BE2C (cell line): ENCODE measurements around the gene UCN.
"Not testable (repeated sequence)": the region's sequence is repeated elsewhere in the genome, so short reads cannot be mapped to it uniquely, and the experiment has no call there.

Source experiments
- DNase-seq: peaks from one replicate; pipeline ENCODE4 v3.0.0-alpha.2; 2020
- H3K27me3 ChIP-seq: fragments of 250-450 bp; sonication (Bioruptor Pico); 2 replicates; pipeline ENCODE4 v1.5.1; 2020; ENCODE audit warnings: mild to moderate bottlenecking
- H3K36me3 ChIP-seq: fragments of 250-450 bp; sonication (Bioruptor Pico); 2 replicates; pipeline ENCODE4 v1.5.1; 2020; ENCODE audit warnings: mild to moderate bottlenecking
- H3K4me1 ChIP-seq: fragments of 250-450 bp; sonication (Bioruptor Pico); 2 replicates; pipeline ENCODE4 v1.5.1; 2020
- H3K4me3 ChIP-seq: 2 replicates; pipeline ENCODE4 v1.5.1; 2011; ENCODE audit warnings: low read depth, low read length
- H3K9me3 ChIP-seq: fragments of 250-450 bp; sonication (Bioruptor Pico); 2 replicates; pipeline ENCODE4 v1.5.1; 2020
- CTCF ChIP-seq: IDR thresholded peaks from 2 replicates; pipeline ENCODE4 v1.5.1; 2012; ENCODE audit warnings: mild to moderate bottlenecking, low read depth, low read length

Gene UCN

DNA sequence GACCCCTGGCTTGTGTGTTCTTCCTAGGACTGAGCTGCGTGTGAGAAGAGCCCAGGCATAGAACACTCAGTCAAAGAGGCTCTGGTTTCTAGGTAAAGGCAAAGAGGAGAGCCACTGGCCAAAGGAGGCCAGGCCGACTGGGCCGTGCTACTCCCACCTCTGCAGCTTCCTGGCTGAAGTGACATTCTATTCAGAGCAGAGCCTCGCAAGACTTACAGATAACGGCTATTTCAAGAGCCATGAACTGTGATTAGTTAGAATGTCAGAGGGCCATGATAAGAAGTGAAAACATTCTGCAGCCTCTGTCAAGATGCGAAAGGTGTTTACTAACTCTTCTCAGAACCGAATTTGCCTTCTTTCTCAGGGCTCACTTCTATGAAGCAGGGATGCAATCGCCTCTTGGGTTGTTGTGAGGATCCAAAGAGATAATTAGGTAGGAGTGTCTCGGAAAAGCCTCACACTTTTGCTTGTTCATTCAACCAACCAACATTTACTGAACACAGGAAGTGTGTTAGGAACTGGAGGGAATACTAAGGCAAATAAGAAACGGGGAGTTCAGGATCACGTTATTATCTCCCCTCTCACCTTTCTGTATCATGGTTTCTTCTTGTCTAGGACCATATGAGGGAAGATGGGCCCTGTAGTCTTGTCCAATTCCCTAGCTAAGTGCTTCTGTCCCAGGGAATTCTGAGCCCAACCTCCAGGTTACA lies 36.5 kb downstream of the UCN start:
- TF ChIP-seq CTCF: no peak
- no peaks in the 10 kb centered on the region for H3K9me3 ChIP-seq
- H3K4me3 ChIP-seq: no peak overlapping the region
- H3K27me3 ChIP-seq: no peaks in the 10 kb centered on the region
- DNase-seq: no peak
- H3K36me3 ChIP-seq: no peaks in the 10 kb centered on the region
- no peaks in the 10 kb centered on the region for H3K4me1 ChIP-seq

- no peak overlapping the region for H3K4me3 ChIP-seq
- H3K4me1 ChIP-seq: no peaks in the 10 kb centered on the region
- TF ChIP-seq CTCF: no peak
- H3K27me3 ChIP-seq: peaks cover 1% of the 10 kb centered on the region
- peaks cover under 1% of the 10 kb centered on the region for H3K9me3 ChIP-seq
- no peaks in the 10 kb centered on the region for H3K36me3 ChIP-seq
- DNase-seq: no peak
Observed at GRCh38 chr2:27270670-27271069, 37.6 kb downstream of the UCN start.

DNA sequence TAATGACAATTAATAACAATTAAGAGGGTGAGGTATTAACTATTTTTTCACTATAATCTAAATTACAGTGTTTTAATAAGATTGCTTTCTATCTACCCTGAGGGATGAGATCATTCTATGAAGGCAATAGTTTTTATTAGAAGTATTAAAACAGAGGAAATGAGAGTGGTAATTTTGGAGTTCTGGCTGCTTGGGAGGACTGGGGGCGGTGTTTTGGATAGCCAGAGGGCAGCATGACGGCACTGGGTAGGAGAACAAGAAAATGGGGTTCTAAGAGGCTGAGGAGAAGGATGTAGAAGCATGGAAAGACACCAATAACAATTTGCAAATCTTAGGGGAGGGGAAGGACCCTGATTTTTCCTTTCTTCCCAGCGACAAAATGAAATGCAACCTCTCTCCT lies 38.1 kb downstream of the UCN start:
- Histone ChIP-seq H3K27me3 (peaks cover 6% of the 10 kb centered on the region), H3K4me3 (no peak overlapping the region), H3K4me1 (peaks cover 3% of the 10 kb centered on the region), H3K36me3 (no peaks in the 10 kb centered on the region; the same call in 1 of the 2 replicates), H3K9me3 (peaks cover 6% of the 10 kb centered on the region)
- TF ChIP-seq CTCF: no peak
- no peak for DNase-seq

- H3K9me3 ChIP-seq, H3K36me3 ChIP-seq, H3K4me3 ChIP-seq, H3K4me1 ChIP-seq, DNase-seq: not testable (repeated sequence)
- peaks cover 25% of the 10 kb centered on the region for H3K27me3 ChIP-seq
Observed at GRCh38 chr2:27268296-27268695, 39.9 kb downstream of the UCN start.

- Histone ChIP-seq H3K9me3 (peaks cover 6% of the 10 kb centered on the region), H3K36me3 (no peaks in the 10 kb centered on the region; the same call in 1 of the 2 replicates), H3K27me3 (peaks cover 53% of the 10 kb centered on the region), H3K4me3 (no peak overlapping the region), H3K4me1 (peaks cover 8% of the 10 kb centered on the region)
- DNase-seq: no peak
- TF ChIP-seq CTCF: no peak
Observed at GRCh38 chr2:27265536-27265870, 42.7 kb downstream of the UCN start.

- Histone ChIP-seq H3K4me3 (peak overlapping the region; percentile 66), H3K9me3 (peaks cover 6% of the 10 kb centered on the region), H3K27me3 (peaks cover 57% of the 10 kb centered on the region), H3K36me3 (no peaks in the 10 kb centered on the region; the same call in 1 of the 2 replicates), H3K4me1 (peaks cover 8% of the 10 kb centered on the region)
- TF ChIP-seq CTCF: peak; percentile 72
- DNase-seq: peak; percentile 90
Observed at GRCh38 chr2:27264753-27265535, 43.3 kb downstream of the UCN start.
